HepG2 (cell line): ENCODE results near the gene UQCR11. TPM values are rescaled to one million over a fixed set of nuclear protein-coding genes. Genes with fewer than 3 reads are reported as not detected.

ENCODE experiments used
- AGO2 ChIP-seq: fragments of 200-400 bp; formaldehyde crosslinking; optimal IDR thresholded peaks from 2 replicates; pipeline ENCODE3; 2017; ENCODE audit warnings: mild to moderate bottlenecking, low read depth, low read length, moderate library complexity
- YY1 ChIP-seq: IDR thresholded peaks from 2 replicates; pipeline ENCODE4 v1.6.1; 2011; ENCODE audit warnings: low read length, low read depth, moderate library complexity, mild to moderate bottlenecking; ENCODE audit not compliant: insufficient read depth, insufficient replicate concordance
- polyA plus RNA-seq, 8 experiments: library from polyadenylated mRNA; depleted of rRNA in 3 of 8; stranded (reverse) in 7 of 8; unstranded in 1 of 8; fragments of >200 nt; fragmentation: Illumina TruSeq in 4 of 8; extraction: Trizol in 4 of 8; gene quantifications; 2 replicates each; pipeline versions ENCODE4 v1.2.1 to v1.2.3, GENCODE V29; 2011 to 2016; ENCODE audit warnings: low read depth in 4 of 8, missing spikeins in 1 of 8, mixed read lengths in 1 of 8; ENCODE audit not compliant: insufficient read depth in 1 of 8
- total RNA-seq, 5 experiments: library from RNA; depleted of rRNA; stranded (reverse); fragments of >200 nt; fragmentation: Illumina TruSeq; extraction: Trizol; gene quantifications; 2 replicates each; pipeline ENCODE4 v1.2.3, GENCODE V29; 2016; ENCODE audit warnings: low read depth in 1 of 5
- TF ChIP-seq, protein P1 (sequence below): sonication (generic); formaldehyde crosslinking; IDR thresholded peaks from 2 replicates; pipeline ENCODE4 v1.4.0; 2020; ENCODE audit warnings: missing genetic modification reagents
- TF ChIP-seq, protein P2 (sequence below): sonication (generic); formaldehyde crosslinking; IDR thresholded peaks from 2 replicates; pipeline ENCODE4 v1.8.0; 2022; ENCODE audit warnings: missing genetic modification reagents, mild to moderate bottlenecking, moderate library complexity, borderline replicate concordance

The UQCR11 gene
- total and polyA plus RNA-seq, 2 of the 13 experiments (the other 11 are each of a cell fraction or from before 2014, with no cell fraction given), result 125 to 214 TPM

DNA sequence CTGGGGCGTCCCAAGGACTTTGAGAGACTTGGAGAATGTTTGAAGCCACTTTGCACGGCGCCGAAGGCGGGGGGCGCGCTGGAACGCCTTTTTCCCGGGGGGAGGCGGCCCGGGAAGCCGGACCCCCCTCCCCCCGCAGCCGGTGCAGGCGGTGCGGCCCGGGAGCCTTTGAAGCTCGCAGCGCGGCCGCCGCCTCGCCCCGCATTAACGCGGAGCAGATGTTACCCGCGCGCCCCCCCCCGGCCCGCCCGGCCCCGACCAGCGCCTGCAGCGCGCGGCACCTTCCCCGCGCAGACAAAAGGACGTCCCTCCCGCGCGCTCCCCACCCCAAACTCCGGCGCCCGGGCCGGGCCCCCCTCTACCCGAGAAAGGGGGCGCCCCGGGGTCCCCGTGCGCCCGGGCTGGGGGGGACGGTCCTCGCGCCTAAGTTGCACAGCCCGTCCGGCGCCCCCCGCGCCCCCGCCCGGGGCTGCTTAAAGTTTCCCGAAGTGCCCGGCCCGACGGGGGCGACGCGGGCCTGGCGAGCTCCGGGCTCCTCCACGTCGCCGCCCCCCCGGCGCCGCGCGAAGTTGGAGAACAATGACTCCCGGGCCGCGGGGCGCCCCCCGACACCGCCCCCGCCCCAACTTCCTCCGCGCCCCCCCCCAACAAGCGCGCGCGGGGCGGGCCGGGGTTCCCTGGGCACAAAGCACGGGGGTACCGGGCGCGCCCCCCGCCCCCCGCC is 46.5 kb upstream of the UQCR11 start (continued):
- TF ChIP-seq, protein P1, sequence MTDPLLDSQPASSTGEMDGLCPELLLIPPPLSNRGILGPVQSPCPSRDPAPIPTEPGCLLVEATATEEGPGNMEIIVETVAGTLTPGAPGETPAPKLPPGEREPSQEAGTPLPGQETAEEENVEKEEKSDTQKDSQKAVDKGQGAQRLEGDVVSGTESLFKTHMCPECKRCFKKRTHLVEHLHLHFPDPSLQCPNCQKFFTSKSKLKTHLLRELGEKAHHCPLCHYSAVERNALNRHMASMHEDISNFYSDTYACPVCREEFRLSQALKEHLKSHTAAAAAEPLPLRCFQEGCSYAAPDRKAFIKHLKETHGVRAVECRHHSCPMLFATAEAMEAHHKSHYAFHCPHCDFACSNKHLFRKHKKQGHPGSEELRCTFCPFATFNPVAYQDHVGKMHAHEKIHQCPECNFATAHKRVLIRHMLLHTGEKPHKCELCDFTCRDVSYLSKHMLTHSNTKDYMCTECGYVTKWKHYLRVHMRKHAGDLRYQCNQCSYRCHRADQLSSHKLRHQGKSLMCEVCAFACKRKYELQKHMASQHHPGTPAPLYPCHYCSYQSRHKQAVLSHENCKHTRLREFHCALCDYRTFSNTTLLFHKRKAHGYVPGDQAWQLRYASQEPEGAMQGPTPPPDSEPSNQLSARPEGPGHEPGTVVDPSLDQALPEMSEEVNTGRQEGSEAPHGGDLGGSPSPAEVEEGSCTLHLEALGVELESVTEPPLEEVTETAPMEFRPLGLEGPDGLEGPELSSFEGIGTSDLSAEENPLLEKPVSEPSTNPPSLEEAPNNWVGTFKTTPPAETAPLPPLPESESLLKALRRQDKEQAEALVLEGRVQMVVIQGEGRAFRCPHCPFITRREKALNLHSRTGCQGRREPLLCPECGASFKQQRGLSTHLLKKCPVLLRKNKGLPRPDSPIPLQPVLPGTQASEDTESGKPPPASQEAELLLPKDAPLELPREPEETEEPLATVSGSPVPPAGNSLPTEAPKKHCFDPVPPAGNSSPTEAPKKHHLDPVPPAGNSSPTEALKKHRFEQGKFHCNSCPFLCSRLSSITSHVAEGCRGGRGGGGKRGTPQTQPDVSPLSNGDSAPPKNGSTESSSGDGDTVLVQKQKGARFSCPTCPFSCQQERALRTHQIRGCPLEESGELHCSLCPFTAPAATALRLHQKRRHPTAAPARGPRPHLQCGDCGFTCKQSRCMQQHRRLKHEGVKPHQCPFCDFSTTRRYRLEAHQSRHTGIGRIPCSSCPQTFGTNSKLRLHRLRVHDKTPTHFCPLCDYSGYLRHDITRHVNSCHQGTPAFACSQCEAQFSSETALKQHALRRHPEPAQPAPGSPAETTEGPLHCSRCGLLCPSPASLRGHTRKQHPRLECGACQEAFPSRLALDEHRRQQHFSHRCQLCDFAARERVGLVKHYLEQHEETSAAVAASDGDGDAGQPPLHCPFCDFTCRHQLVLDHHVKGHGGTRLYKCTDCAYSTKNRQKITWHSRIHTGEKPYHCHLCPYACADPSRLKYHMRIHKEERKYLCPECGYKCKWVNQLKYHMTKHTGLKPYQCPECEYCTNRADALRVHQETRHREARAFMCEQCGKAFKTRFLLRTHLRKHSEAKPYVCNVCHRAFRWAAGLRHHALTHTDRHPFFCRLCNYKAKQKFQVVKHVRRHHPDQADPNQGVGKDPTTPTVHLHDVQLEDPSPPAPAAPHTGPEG (CRISPR knock-in tag), result peak; percentile 84; the same call in 1 of the 2 replicates
- TF ChIP-seq, protein P2, sequence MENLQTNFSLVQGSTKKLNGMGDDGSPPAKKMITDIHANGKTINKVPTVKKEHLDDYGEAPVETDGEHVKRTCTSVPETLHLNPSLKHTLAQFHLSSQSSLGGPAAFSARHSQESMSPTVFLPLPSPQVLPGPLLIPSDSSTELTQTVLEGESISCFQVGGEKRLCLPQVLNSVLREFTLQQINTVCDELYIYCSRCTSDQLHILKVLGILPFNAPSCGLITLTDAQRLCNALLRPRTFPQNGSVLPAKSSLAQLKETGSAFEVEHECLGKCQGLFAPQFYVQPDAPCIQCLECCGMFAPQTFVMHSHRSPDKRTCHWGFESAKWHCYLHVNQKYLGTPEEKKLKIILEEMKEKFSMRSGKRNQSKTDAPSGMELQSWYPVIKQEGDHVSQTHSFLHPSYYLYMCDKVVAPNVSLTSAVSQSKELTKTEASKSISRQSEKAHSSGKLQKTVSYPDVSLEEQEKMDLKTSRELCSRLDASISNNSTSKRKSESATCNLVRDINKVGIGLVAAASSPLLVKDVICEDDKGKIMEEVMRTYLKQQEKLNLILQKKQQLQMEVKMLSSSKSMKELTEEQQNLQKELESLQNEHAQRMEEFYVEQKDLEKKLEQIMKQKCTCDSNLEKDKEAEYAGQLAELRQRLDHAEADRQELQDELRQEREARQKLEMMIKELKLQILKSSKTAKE (CRISPR knock-in tag), result no peak
- peak; percentile 4 for TF ChIP-seq YY1
- peak; percentile 47 for TF ChIP-seq AGO2
